Cerebellar cortex (tissue), 1 donor: ENCODE results near the gene GRK4.
A peak's percentile ranks its signal among the peaks of the same experiment; 100 is the strongest.
"Not testable (repeated sequence)": the region's sequence is repeated elsewhere in the genome, so short reads cannot be mapped to it uniquely, and the experiment has no call there.

Experiments
- DNase-seq: peaks from one replicate; pipeline ENCODE4 v3.0.0-alpha.2; 2015; ENCODE audit warnings: low spot score

The GRK4 gene

GRCh38 chr4:2963175-2963965 is at the start of gene GRK4, which contains the start of gene NOP14:
TSS of gene GRK4 (plus strand) at chr4:2963571. CDS start at chr4:2964071, 500 bp downstream.
TSS of gene NOP14 (minus strand) at chr4:2963406. CDS start at chr4:2963319, 87 bp downstream.
- peak; percentile 97 for DNase-seq

- DNase-seq: no peak
Measured at GRCh38 chr4:2914256-2915126, 48.9 kb upstream of the GRK4 start.

- no peak for DNase-seq
Measured at GRCh38 chr4:2915789-2916188, 47.6 kb upstream of the GRK4 start.

GRCh38 chr4:2916696-2917095 is 46.7 kb upstream of the GRK4 start:
- DNase-seq: not testable (repeated sequence)

GRCh38 chr4:2918300-2918699 is 45.1 kb upstream of the GRK4 start:
- not testable (repeated sequence) for DNase-seq

- not testable (repeated sequence) for DNase-seq
Measured at GRCh38 chr4:2918714-2919113, 44.7 kb upstream of the GRK4 start.

GRCh38 chr4:2922453-2923101 is 40.8 kb upstream of the GRK4 start:
- DNase-seq: not testable (repeated sequence)

GRCh38 chr4:2923141-2923551 is 40.2 kb upstream of the GRK4 start:
- DNase-seq: no peak

- DNase-seq: peak; percentile 66
Measured at GRCh38 chr4:2923668-2924173, 39.6 kb upstream of the GRK4 start.

- DNase-seq: no peak
Measured at GRCh38 chr4:2924286-2924685, 39.1 kb upstream of the GRK4 start.

GRCh38 chr4:2924765-2925301 is 38.5 kb upstream of the GRK4 start:
- DNase-seq: peak; percentile 63

- DNase-seq: no peak
Measured at GRCh38 chr4:2925496-2925895, 37.9 kb upstream of the GRK4 start.

GRCh38 chr4:2925931-2926860 is 37.2 kb upstream of the GRK4 start:
- DNase-seq: no peak

GRCh38 chr4:2927016-2927695 is 36.2 kb upstream of the GRK4 start:
- no peak for DNase-seq

GRCh38 chr4:2927696-2928075 is 35.7 kb upstream of the GRK4 start:
- no peak for DNase-seq

GRCh38 chr4:2928242-2929176 is 34.9 kb upstream of the GRK4 start:
- DNase-seq: no peak

- no peak for DNase-seq
Measured at GRCh38 chr4:2929469-2929868, 33.9 kb upstream of the GRK4 start.

- DNase-seq: no peak
Measured at GRCh38 chr4:2930135-2930757, 33.1 kb upstream of the GRK4 start.
